GM21529 (cell line): Measurements from ENCODE around the gene CCL20.
A peak's percentile ranks its signal among the peaks of the same experiment; 100 is the strongest.
"Not testable (repeated sequence)": the region's sequence is repeated elsewhere in the genome, so short reads cannot be mapped to it uniquely, and the experiment has no call there.

ENCODE experiments used
- ATAC-seq: cut with Tn5 transposase; IDR thresholded peaks from one replicate; pipeline ENCODE4 v1.9.1; 2021; ENCODE audit not compliant: unreplicated experiment

Gene CCL20

GRCh38 chr2:227829337-227829736, 15.7 kb downstream of the CCL20 start:
- no peak for ATAC-seq

- ATAC-seq = no peak
Measured at GRCh38 chr2:227834423-227834822, 20.8 kb downstream of the CCL20 start.

- no peak for ATAC-seq
Measured at GRCh38 chr2:227834916-227835650, 21.4 kb downstream of the CCL20 start.

- not testable (repeated sequence) for ATAC-seq
Measured at GRCh38 chr2:227839339-227840129, 25.9 kb downstream of the CCL20 start.

GRCh38 chr2:227846831-227847230, 33.2 kb downstream of the CCL20 start:
- peak; percentile 71 for ATAC-seq

- peak; percentile 14 for ATAC-seq
Measured at GRCh38 chr2:227848146-227848545, 34.5 kb downstream of the CCL20 start.

- peak; percentile 84 for ATAC-seq
Measured at GRCh38 chr2:227848586-227848985, 34.9 kb downstream of the CCL20 start.

GRCh38 chr2:227849906-227850305, 36.3 kb downstream of the CCL20 start:
- ATAC-seq = no peak

- no peak for ATAC-seq
Measured at GRCh38 chr2:227853204-227853629, 39.6 kb downstream of the CCL20 start.

GRCh38 chr2:227853765-227854271, 40.2 kb downstream of the CCL20 start:
- no peak for ATAC-seq

- ATAC-seq = no peak
Measured at GRCh38 chr2:227855440-227855839, 41.8 kb downstream of the CCL20 start.

- ATAC-seq = no peak
Measured at GRCh38 chr2:227856697-227857096, 43.1 kb downstream of the CCL20 start.

GRCh38 chr2:227860221-227860641, 46.6 kb downstream of the CCL20 start:
- ATAC-seq = no peak

GRCh38 chr2:227861011-227861410, 47.4 kb downstream of the CCL20 start:
- no peak for ATAC-seq

- no peak for ATAC-seq
Measured at GRCh38 chr2:227862227-227862740, 48.6 kb downstream of the CCL20 start.

GRCh38 chr2:227862741-227863588, 49.3 kb downstream of the CCL20 start:
- no peak for ATAC-seq

GRCh38 chr2:227864161-227864756, 50.6 kb downstream of the CCL20 start:
- no peak for ATAC-seq

GRCh38 chr2:227865291-227865690, 51.6 kb downstream of the CCL20 start:
- ATAC-seq = no peak
